HG03159 (cell line): ENCODE results near the gene MTFMT.
"Not testable (repeated sequence)": the region's sequence is repeated elsewhere in the genome, so short reads cannot be mapped to it uniquely, and the experiment has no call there.

Experiments
- ATAC-seq: cut with Tn5 transposase; IDR thresholded peaks from one replicate; pipeline ENCODE4 v1.9.1; 2021; ENCODE audit warnings: mild to moderate bottlenecking, moderate library complexity; ENCODE audit not compliant: unreplicated experiment

MTFMT gene

DNA sequence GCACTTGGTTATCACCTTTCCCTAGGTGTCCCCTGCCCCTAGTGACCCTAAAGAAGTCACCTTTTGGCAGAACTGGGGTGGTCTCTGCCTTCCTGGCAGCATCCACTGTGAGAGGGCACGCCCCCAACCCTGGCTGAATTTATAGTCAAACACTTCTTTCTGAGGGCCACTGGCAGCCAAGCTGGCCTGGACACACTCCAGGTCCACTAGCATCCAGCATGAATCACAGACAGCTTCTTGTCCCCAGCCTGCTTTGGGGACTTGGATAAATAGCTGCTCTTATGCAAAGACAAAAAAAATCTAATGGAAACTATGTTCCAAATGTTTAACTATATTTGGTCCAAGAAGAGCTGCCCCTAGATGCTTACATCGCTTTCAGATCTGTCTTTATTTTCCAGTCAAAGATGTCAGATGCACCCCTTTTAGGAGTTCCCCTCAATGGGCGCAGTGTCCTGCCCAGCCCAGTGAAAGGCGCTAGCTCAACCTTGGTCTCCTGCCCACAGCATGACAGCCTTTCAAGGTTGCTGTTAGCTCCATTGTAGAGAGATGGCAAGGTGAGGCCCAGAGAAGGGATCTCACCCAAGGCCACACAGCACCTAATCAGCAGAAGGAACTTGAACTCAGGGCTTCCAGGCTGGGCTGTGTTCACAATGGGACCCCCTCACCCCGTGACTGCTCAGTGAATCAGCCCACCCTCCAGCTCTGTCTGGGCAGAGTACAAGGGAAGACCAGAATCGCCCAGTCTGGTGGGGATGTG, 31.4 kb upstream of the MTFMT start:
- ATAC-seq = no peak

- no peak for ATAC-seq
These were observed 30.6 kb upstream of the MTFMT start for GRCh38 chr15:65059931-65060596.

GRCh38 chr15:65059369-65059750, 29.9 kb upstream of the MTFMT start:
- no peak for ATAC-seq

DNA sequence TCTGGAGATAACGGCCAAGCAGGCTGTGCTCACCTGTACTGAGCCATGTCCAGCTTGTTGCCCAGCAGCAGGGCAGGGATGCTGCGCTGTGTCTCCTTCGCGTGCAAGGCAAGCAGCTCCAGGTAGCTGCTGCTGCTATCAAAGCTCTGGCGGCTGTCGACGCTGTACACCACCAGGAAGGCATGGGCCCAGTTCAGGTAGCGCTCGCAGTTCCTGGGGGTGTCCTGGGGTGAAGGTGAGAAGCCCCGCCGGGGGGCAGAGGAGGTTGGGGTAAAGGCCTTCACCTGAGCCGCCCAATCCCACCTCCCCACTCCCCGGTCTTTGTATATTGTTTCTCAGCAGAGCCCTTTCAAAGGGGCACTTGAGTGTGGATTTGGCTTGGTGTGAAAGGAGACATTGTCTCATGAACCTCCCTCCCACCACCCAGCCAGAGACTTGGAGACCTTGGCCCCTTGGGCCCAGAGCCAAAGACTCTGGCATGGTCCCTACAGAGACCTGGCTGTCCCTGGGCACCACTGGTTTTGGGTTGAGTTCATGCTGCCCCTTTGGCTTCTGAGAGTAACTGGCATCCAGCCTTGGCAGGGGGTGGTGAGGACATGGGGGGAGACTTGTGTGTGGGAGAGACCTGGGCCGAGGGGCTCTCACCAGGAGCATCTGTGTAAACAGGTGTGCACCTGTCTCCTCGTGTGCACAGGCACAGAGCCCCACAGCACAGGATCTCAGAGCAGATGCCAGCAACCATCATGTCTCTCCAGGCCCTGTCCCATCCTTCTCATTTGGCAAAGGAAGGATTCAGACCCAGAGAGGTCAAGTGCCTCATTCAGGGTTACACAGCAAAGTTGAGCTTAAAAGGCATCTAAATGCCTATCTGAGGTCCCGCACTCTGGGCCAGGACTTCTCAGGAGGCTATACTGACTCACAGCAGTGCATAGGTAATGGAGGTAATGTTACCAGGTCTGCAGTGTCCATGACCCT, 29.2 kb upstream of the MTFMT start:
- no peak for ATAC-seq

- ATAC-seq = no peak
These were observed 28.1 kb upstream of the MTFMT start for GRCh38 chr15:65057549-65057940.

DNA sequence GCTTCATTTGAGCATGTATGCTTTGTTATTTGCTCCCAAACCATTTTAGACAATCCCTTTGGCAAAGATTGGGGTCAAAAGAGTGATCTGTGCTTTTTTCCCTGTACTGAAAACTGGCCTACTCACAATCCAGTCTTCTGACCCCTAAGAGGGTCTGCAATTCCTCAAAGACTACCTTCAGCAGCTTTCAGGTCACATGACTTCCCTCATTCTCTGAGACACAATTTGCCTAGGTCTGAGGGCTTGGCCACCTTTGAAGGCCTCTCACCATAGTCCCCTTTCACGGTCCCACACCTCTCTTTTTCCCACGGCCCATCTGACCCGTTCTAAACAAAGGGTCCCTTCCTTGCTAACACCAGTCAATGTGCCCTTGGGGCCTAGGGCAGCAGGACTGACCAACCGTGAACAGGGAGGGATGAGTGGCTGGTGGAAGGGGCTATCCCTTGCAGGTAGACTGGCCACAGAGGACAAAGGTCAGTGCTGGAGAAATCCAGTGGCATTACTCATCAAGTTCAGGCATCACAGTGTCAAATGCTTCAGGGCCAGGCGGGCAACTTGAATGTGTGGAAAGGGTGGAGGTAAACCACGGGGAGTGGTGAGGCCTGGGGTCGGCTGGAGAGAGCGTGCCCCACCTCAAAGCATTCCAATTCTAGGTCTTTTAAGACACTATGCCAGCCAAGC, 27.6 kb upstream of the MTFMT start:
- ATAC-seq = no peak

- ATAC-seq = no peak
These were observed 26.7 kb upstream of the MTFMT start for GRCh38 chr15:65056106-65056505.

- ATAC-seq = no peak
These were observed 25.9 kb upstream of the MTFMT start for GRCh38 chr15:65055201-65055870.

DNA sequence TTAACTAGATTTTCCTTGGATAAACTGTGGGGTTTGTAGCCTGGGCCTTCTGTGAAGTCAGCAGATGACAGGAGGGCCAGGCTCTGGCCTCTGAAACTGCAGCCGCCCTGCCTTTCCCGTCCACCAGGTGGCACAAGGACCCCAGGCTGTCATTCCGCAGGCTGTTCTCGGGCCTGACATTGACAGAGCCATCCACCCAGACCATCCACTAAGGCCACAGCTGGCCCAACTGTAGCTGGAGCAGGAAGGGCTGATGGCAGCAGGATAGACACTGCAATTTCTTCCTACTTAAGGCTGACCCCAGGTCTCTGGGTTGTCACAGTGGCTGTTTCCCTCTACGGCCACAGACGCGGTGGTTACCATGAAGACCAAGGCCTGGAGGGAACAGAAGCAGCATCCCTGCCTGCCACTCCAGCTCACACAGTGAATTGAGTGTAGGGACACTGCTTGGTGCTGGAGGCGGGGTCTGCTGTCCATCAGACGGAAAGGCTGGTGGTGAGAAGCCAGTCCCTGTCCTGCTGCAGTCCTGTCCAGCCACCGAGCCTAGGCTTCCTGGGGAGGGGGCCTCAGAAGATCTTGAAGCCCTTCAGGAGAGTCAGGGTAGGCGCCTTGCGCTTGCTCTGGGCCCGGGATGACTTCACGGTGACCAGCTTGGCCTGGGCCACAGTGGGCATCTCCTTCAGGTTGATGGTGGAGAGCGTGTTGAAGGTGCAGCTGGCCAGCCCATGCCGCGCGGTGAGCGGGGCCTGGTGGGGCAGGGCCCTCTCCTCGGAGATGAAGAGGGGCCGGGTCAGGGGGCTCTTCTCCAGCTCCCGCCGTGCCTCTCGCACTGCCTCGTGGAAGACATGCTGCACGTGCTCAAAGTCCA, 25.1 kb upstream of the MTFMT start:
- no peak for ATAC-seq

DNA sequence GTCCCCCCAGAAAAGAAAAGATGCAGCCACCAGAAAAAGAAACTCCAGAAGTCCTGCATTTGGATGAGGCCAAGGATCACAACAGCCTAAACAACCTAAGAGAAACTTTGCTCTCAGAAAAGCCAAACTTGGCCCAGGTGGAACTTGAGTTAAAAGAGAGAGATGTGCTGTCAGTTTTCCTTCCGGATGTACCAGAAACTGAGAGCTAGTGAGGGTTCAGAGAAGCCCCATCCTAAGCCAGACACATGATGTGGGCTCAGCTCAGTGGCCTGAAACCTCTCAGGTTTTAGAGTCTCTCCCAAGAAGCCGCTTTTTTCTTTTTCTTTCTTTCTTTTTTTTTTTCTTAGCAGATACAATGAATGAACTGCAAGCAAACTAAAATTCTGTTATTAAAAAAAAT, 23.5 kb upstream of the MTFMT start:
- ATAC-seq = no peak

DNA sequence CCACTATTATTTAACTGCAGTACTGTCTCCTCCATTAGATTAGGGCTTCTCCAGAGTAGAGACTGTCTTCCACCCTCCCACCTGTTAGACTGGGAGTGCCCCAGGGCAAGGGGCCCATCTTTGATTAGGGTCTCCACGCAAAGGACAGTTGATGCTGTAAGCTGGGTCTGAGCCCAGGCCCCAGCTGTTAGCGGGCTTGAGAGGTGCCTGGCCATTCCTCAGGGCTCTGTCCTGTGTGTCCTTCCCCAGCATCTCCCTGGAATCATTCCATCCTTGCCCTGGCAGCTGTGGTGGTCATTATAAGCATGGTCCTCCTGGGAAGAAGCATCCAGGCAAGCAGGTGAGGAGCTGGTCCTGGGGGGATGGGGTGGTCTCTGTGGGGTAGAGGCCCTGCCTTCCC, 21.8 kb upstream of the MTFMT start:
- ATAC-seq = no peak

- ATAC-seq = no peak
These were observed 20.8 kb upstream of the MTFMT start for GRCh38 chr15:65050270-65050669.

DNA sequence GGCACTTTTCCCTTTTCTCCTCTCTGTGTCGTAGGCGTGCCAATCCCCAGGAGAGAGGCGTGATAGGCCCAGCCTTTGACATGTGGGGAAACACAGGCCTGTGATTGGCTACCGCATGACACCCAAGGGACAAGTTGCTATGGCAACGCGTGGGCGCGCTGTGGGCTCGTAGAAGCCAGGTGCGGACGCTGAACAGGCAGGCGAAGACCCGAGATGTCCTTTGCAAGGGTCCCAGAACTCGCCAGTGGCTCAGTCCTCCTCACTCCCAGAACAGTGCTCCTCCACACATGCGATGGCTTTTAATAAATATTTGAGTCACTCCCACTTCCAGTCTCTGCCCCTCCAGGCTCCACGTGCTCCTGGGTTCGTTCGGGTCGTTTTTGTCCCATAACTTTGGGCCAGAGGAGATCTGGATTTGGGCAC, 20.0 kb upstream of the MTFMT start:
- ATAC-seq = peak; percentile 88

DNA sequence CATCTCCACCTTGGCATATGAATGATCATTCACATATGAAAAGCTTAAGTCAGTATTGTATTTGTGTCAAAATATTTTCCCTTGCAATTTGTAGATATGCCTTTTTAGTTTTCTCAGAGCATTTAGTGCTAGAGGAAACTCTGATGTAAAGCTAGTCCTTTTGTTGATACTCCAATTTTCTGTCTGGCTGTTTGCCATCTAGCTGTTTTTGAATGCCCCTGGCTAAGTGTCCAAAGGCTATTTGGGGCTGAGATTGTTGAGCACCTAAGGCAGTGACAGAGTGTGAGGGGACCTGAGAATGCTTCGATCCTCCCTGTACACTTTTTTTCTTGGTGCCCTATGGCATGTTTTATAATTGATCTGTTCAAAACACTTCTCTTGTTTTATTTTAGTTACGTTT, 18.8 kb upstream of the MTFMT start:
- no peak for ATAC-seq

DNA sequence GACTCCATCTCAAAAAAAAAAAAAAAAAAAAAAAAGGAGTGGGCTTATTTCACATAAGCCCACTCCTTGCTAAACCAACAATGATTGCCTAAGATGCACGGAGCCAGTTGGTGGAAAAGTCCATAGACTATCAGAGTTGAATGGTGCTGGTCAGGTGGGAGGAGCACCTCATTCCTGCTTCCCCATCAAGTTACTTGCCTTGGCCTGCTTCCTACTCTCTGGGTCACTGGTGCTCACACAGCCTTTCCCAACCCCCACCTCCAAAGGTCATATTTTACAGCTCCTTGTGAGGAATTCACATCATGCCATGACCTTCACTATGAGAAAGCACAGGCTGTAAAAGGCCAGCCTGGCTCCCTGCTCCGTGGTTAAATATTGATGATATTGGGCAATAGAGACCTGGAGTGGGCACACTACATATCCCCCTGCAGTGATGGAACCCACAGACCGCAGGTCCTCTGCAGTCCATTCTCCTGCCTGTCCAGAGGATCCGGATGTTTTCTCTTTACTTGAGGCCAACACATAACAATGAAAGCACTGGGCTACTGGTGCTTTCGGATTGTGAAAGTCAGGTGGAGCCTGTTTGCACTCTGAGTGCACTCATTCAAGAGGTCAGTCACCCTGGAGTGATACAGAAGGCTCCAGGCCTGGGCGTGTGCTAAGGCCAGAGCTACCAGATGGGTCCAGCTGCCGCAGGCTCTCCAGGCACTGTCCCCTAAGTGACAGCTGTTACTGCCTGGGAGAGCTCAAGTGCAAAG, 15.5 kb upstream of the MTFMT start, which contains the start of gene SLC51B:
Gene SLC51B, plus strand, starts transcription at position 664 of the 758 bp plus-strand sequence. CDS start 4,618 bp downstream, outside the sequence.
- no peak for ATAC-seq

- ATAC-seq = not testable (repeated sequence)
These were observed 14.8 kb upstream of the MTFMT start for GRCh38 chr15:65044218-65044617.

- ATAC-seq = no peak
These were observed 13.4 kb upstream of the MTFMT start for GRCh38 chr15:65042776-65043327.

GRCh38 chr15:65041787-65042186, 12.3 kb upstream of the MTFMT start:
- ATAC-seq = no peak
